PC-3 (cell line): ENCODE results near the gene ERRFI1. TPM values are rescaled to one million over a fixed set of nuclear protein-coding genes. Genes with fewer than 3 reads are reported as not detected.

ENCODE experiments used
- ATAC-seq: fragments of 200-7000 bp; cut with Tn5 transposase; 2 replicates; pipeline ENCODE4 v1.9.1; 2020; ENCODE audit warnings: mild to moderate bottlenecking, moderate library complexity
- BruUV-seq: library from RNA; stranded (reverse); fragments of 400-500 nt; replicated peaks from 2 replicates; lab custom pipeline; 2021; lab: Mats Ljungman, UMichigan
- CTCF ChIA-PET: fragments of 300-600 bp; sonication (Branson Sonifier 250); formaldehyde crosslinking; loops from one replicate; lab custom pipeline; 2022; ENCODE audit warnings: antibody characterized with exemption; lab: Charles Lee
- POLR2A ChIA-PET: fragments of 300-600 bp; sonication (Branson Sonifier 250); formaldehyde crosslinking; loops from one replicate; lab custom pipeline; 2022; ENCODE audit warnings: antibody characterized with exemption; ENCODE audit not compliant: unreplicated experiment; lab: Charles Lee
- DNase-seq: peaks from one replicate; pipeline ENCODE4 v3.0.0-alpha.2; 2015
- H2AFZ ChIP-seq: fragments of 300-600 bp; sonication (generic); 2 replicates; pipeline ENCODE4 v1.6.0; 2016; ENCODE audit warnings: antibody characterized with exemption, low read length
- H3F3A ChIP-seq: fragments of 300-600 bp; sonication (generic); one replicate; pipeline ENCODE4 v1.6.0; 2017; ENCODE audit warnings: antibody characterized with exemption, low read length, control low read depth, mild to moderate bottlenecking; ENCODE audit not compliant: unreplicated experiment
- H3K27ac ChIP-seq: fragments of 300-600 bp; sonication (generic); 2 replicates; pipeline ENCODE4 v1.5.1; 2016; ENCODE audit warnings: mild to moderate bottlenecking, low read length
- H3K27me3 ChIP-seq: fragments of 300-600 bp; sonication (generic); 2 replicates; pipeline ENCODE4 v1.6.1; 2016; ENCODE audit warnings: low read length, mixed read lengths
- H3K36me3 ChIP-seq: fragments of 300-600 bp; sonication (generic); 2 replicates; pipeline ENCODE4 v1.6.1; 2016; ENCODE audit warnings: low read depth, mixed run types, low read length, mixed read lengths
- H3K4me1 ChIP-seq: fragments of 300-600 bp; sonication (generic); 2 replicates; pipeline ENCODE4 v1.5.1; 2016; ENCODE audit warnings: low read length; ENCODE audit not compliant: insufficient read depth
- H3K4me2 ChIP-seq: fragments of 300-600 bp; sonication (generic); 2 replicates; pipeline ENCODE4 v1.6.0; 2016; ENCODE audit warnings: low read length
- H3K4me3 ChIP-seq: fragments of 300-600 bp; sonication (generic); 2 replicates; pipeline ENCODE4 v1.5.1; 2016; ENCODE audit warnings: mild to moderate bottlenecking, low read length, mixed read lengths
- H3K79me2 ChIP-seq: fragments of 300-600 bp; sonication (generic); 2 replicates; pipeline ENCODE4 v1.6.1; 2017; ENCODE audit warnings: low read length, mixed read lengths
- H3K9ac ChIP-seq: fragments of 300-600 bp; sonication (generic); 2 replicates; pipeline ENCODE4 v1.6.0; 2016; ENCODE audit warnings: mild to moderate bottlenecking, low read length
- H3K9me2 ChIP-seq: fragments of 300-600 bp; sonication (generic); replicated peaks from 2 replicates; pipeline ENCODE4 v1.6.1; 2016; ENCODE audit warnings: mixed run types, low read length, mixed read lengths
- H3K9me3 ChIP-seq: fragments of 300-600 bp; sonication (generic); 2 replicates; pipeline ENCODE4 v1.6.1; 2016; ENCODE audit warnings: low read length, mixed read lengths
- H4K20me1 ChIP-seq: fragments of 300-600 bp; sonication (generic); 2 replicates; pipeline ENCODE4 v1.6.1; 2016; ENCODE audit warnings: low read length, mixed read lengths
- EZH2 ChIP-seq: fragments of 300-600 bp; sonication (generic); IDR thresholded peaks from one replicate; pipeline ENCODE4 v1.6.1; 2017; ENCODE audit warnings: antibody characterized with exemption, mild to moderate bottlenecking, low read length; ENCODE audit not compliant: unreplicated experiment
- EZH2phosphoT487 ChIP-seq: fragments of 300-600 bp; sonication (generic); IDR thresholded peaks from 2 replicates; pipeline ENCODE4 v1.6.1; 2018; ENCODE audit warnings: mild to moderate bottlenecking, antibody characterized with exemption, low read length, borderline replicate concordance
- intact Hi-C: fragments of 100-400 bp; cut with micrococcal nuclease; formaldehyde crosslinking; loops from 2 replicates; pipeline ENCODE4 v1.9.0; 2023
- total RNA-seq: library from RNA; depleted of rRNA; stranded (reverse); fragments of >200 nt; gene quantifications from 2 replicates; pipeline ENCODE4 v1.2.3, GENCODE V29; 2014
- TF ChIP-seq, protein P1 (sequence below): fragments of 300-600 bp; sonication (generic); conservative IDR thresholded peaks from 2 replicates; pipeline ENCODE4 v1.5.1; 2017; ENCODE audit warnings: antibody characterized with exemption, low read depth, mild to moderate bottlenecking, low read length

Gene ERRFI1
- total RNA-seq, 1 experiment from 2014 or later = 218 TPM

DNA sequence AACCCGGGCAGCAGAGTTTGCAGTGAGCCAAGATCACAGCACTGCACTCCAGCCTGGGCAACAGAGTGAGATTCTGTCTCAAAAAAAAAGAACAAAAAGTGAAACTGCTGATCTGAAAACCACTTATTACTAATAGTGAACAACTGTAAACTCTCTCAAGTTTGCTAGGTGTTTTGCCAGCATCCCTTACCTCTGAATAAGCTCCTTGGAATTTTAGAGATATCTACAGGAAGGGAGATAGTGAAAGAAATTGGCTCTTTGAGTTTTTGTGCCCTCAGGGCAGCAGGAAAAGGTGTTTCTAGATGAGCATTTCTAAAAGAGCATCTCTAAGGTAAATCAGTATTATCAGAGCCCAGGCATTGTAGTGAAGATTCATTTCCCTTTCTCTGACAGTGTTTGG, 37.5 kb downstream of the ERRFI1 start:
- ChIA-PET CTCF (interaction anchor here (0.6 kb wide), 1 partner anchor 25 kb away, joined by 3 read pairs; no protein-coding TSS in a partner anchor), POLR2A (interaction anchor here (0.5 to 0.7 kb wide), 3 partner anchors 72 to 253 kb away, joined by 6 to 20 read pairs (median 7); no protein-coding TSS in a partner anchor)
- no peaks in the 10 kb centered on the region for H3K4me1 ChIP-seq
- no TSS peak for BruUV-seq
- peaks cover 38% of the 10 kb centered on the region for H3K36me3 ChIP-seq
- ATAC-seq (peak; percentile 64), DNase-seq (peak; percentile 70)
- H3K9me2 ChIP-seq = no peaks in the 10 kb centered on the region
- no peaks in the 10 kb centered on the region for H3K9me3 ChIP-seq
- no peak for TF ChIP-seq EZH2phosphoT487
- TF ChIP-seq, protein P1, sequence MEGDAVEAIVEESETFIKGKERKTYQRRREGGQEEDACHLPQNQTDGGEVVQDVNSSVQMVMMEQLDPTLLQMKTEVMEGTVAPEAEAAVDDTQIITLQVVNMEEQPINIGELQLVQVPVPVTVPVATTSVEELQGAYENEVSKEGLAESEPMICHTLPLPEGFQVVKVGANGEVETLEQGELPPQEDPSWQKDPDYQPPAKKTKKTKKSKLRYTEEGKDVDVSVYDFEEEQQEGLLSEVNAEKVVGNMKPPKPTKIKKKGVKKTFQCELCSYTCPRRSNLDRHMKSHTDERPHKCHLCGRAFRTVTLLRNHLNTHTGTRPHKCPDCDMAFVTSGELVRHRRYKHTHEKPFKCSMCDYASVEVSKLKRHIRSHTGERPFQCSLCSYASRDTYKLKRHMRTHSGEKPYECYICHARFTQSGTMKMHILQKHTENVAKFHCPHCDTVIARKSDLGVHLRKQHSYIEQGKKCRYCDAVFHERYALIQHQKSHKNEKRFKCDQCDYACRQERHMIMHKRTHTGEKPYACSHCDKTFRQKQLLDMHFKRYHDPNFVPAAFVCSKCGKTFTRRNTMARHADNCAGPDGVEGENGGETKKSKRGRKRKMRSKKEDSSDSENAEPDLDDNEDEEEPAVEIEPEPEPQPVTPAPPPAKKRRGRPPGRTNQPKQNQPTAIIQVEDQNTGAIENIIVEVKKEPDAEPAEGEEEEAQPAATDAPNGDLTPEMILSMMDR = no peak
- no peak for TF ChIP-seq EZH2
- no peaks in the 10 kb centered on the region for H3F3A ChIP-seq
- H3K79me2 ChIP-seq = no peaks in the 10 kb centered on the region
- no peak overlapping the region for H2AFZ ChIP-seq
- no peak overlapping the region for H3K27ac ChIP-seq
- intact Hi-C loops = no loop called here
- H3K4me2 ChIP-seq = no peak overlapping the region
- no peaks in the 10 kb centered on the region for H4K20me1 ChIP-seq
- H3K27me3 ChIP-seq = no peaks in the 10 kb centered on the region
- no peak overlapping the region for H3K4me3 ChIP-seq
- H3K9ac ChIP-seq = no peak overlapping the region

DNA sequence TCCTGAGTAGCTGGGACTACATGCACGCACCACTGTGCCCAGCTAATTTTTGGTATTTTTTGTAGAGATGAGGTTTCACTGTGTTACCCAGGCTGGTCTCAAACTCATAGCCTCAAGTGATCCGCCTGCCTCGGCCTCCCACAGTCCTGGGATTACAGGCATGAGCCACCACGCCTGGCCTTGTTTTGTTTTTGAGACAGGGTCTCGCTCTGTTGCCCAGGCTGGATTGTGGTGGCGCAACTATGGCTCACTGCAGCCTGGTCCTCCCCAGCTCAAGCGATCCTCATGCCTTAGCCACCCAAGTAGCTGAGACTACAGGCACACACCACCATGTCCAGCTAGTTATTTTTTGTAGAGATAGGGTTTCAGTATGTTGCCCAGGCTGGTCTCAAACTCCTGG, 38.6 kb downstream of the ERRFI1 start:
- H4K20me1 ChIP-seq = no peaks in the 10 kb centered on the region
- POLR2A ChIA-PET = no interaction called here
- H3K36me3 ChIP-seq = peaks cover 49% of the 10 kb centered on the region

More for the DNA sequence above, 38.6 kb downstream of the ERRFI1 start:
- Histone ChIP-seq H3F3A (no peaks in the 10 kb centered on the region), H2AFZ (no peak overlapping the region), H3K9me3 (no peaks in the 10 kb centered on the region), H3K27ac (no peak overlapping the region), H3K79me2 (peaks cover 5% of the 10 kb centered on the region; the same call in 1 of the 2 replicates), H3K9me2 (no peaks in the 10 kb centered on the region), H3K4me3 (no peak overlapping the region), H3K27me3 (no peaks in the 10 kb centered on the region), H3K4me1 (peaks cover 1% of the 10 kb centered on the region; the same call in 1 of the 2 replicates), H3K4me2 (no peak overlapping the region), H3K9ac (no peak overlapping the region)
- BruUV-seq = no TSS peak
- CTCF ChIA-PET = no interaction called here
- ATAC-seq (no peak), DNase-seq (no peak)
- intact Hi-C loops = no loop called here
- TF ChIP-seq EZH2phosphoT487 = no peak
- TF ChIP-seq, protein P1 = no peak
- TF ChIP-seq EZH2 = no peak
